Esophagus squamous epithelium (tissue), 5 donors: ENCODE data around the gene HMCN2. TPM values are rescaled to one million over a fixed set of nuclear protein-coding genes. Genes with fewer than 3 reads are reported as not detected.
A peak's percentile ranks its signal among the peaks of the same experiment; 100 is the strongest.

Experiments used
- DNase-seq: peaks from one replicate; lab custom pipeline; 2025; lab: John Stamatoyannopoulos, UW
- H3K27ac ChIP-seq, 4 donors: fragments of 200-600 bp; sonication (generic); one replicate each; pipeline ENCODE4 v1.5.1; 2016 to 2019; ENCODE audit warnings: mild to moderate bottlenecking in 1 of 4
- H3K27me3 ChIP-seq, 4 donors: fragments of 200-600 bp; sonication (generic); 1 replicate in 3 of 4; 2 replicates in 1 of 4; pipeline versions ENCODE4 v1.5.1 to v1.6.0; 2017 to 2021; ENCODE audit warnings: antibody characterized with exemption in 1 of 4
- H3K36me3 ChIP-seq, 3 donors: fragments of 200-600 bp; sonication (generic); one replicate each; pipeline ENCODE4 v1.5.1; 2016 to 2019
- H3K4me1 ChIP-seq, 3 donors: fragments of 200-600 bp; sonication (generic); one replicate each; pipeline ENCODE4 v1.5.1; 2017 to 2019
- H3K4me3 ChIP-seq, 4 donors: fragments of 200-600 bp; sonication (generic); 1 replicate in 3 of 4; 2 replicates in 1 of 4; pipeline ENCODE4 v1.5.1; 2016 to 2019; ENCODE audit warnings: mild to moderate bottlenecking in 2 of 4, moderate library complexity in 1 of 4
- H3K9me3 ChIP-seq, 3 donors: fragments of 200-600 bp; sonication (generic); one replicate each; pipeline ENCODE4 v1.5.1; 2016 to 2019
- CTCF ChIP-seq, 6 experiments: fragments of 450-650 bp in 4 of 6; fragments of 200-600 bp in 2 of 6; sonication (generic) in 2 of 6; IDR thresholded peaks; one replicate each; pipeline ENCODE4 v1.5.1; 2016 to 2019; ENCODE audit warnings: antibody characterized with exemption in 6 of 6, mild to moderate bottlenecking in 4 of 6, moderate library complexity in 4 of 6
- POLR2A ChIP-seq, 4 donors: fragments of 450-650 bp; IDR thresholded peaks; one replicate each; pipeline ENCODE4 v1.6.1; 2017; ENCODE audit warnings: antibody characterized with exemption in 4 of 4, mild to moderate bottlenecking in 4 of 4, moderate library complexity in 3 of 4
- WGBS, 2 donors: methylation state at CpG; one replicate each; pipeline ENCODE4 v1.1.5; 2018; 5-methylcytosine and 5-hydroxymethylcytosine counted together
- intact Hi-C: fragments of 100-400 bp; cut with DNase I; formaldehyde crosslinking; loops from one replicate; pipeline ENCODE4 v1.15.0; 2022
- total RNA-seq, 4 donors: library from RNA; depleted of rRNA; stranded (reverse); fragments of >200 nt; gene quantifications; one replicate each; pipeline ENCODE4 v1.1.0, GENCODE V29; 2016
- donor health status: DM: yes; HTN: yes; CAD: no.

The HMCN2 gene
- total RNA-seq, 4 donors from 2014 or later: 0.53 to 4.8 (median 0.78) TPM

- H3K36me3 ChIP-seq: no peaks in the 10 kb centered on the region
- peaks cover 0 to 19% (median 6%) of the 10 kb centered on the region in 3 donors for H3K4me1 ChIP-seq
- H3K4me3 ChIP-seq: no peak overlapping the region
- intact Hi-C loops: no loop called here
- H3K27ac ChIP-seq: no peak overlapping the region
- TF ChIP-seq POLR2A (IDR thresholded peaks at IDR 0.05) (no peak), CTCF (IDR thresholded peaks at IDR 0.05) (no peak)
- WGBS, 2 donors: 87 to 89% methylated on average over 4 of the region's 4 CpGs
- no peak for DNase-seq
- no peaks in the 10 kb centered on the region for H3K9me3 ChIP-seq
- peaks cover 0 to 56% (median 0%) of the 10 kb centered on the region in 4 donors for H3K27me3 ChIP-seq
These were observed 6.5 kb upstream of the HMCN2 start for GRCh38 chr9:130259044-130259443.

GRCh38 chr9:130260816-130261765 lies 4.5 kb upstream of the HMCN2 start:
- TF ChIP-seq POLR2A (IDR thresholded peaks at IDR 0.05) (no peak), CTCF (IDR thresholded peaks at IDR 0.05) (no peak)
- Histone ChIP-seq H3K36me3 (no peaks in the 10 kb centered on the region), H3K4me1 (peaks cover 7 to 40% (median 11%) of the 10 kb centered on the region in 3 donors), H3K27me3 (peaks cover 0 to 76% (median 5%) of the 10 kb centered on the region in 4 donors), H3K27ac (peak overlapping the region; percentile 34 to 76 (median 72)), H3K9me3 (no peaks in the 10 kb centered on the region), H3K4me3 (no peak overlapping the region)
- WGBS, 2 donors: 46 to 56% methylated on average over 12 to 14 of the region's 16 CpGs
- intact Hi-C loops: loop anchor here (10.0 kb wide), 1 partner anchor 74 kb away; no protein-coding TSS in a partner anchor
- no peak for DNase-seq

GRCh38 chr9:130262061-130262745 lies 3.4 kb upstream of the HMCN2 start:
- intact Hi-C loops: loop anchor here (10.0 kb wide), 1 partner anchor 73 kb away; no protein-coding TSS in a partner anchor
- Histone ChIP-seq H3K4me1 (peaks cover 7 to 46% (median 11%) of the 10 kb centered on the region in 3 donors), H3K27me3 (peaks cover 0 to 87% (median 5%) of the 10 kb centered on the region in 4 donors), H3K9me3 (no peaks in the 10 kb centered on the region), H3K27ac (peak overlapping the region in 3 of 4 donors; percentile 76 to 84 (median 79)), H3K4me3 (no peak overlapping the region), H3K36me3 (no peaks in the 10 kb centered on the region)
- WGBS, 2 donors: 85 to 88% methylated on average over 16 of the region's 17 CpGs
- TF ChIP-seq POLR2A (IDR thresholded peaks at IDR 0.05): no peak
- TF ChIP-seq CTCF (IDR thresholded peaks at IDR 0.05): no peak
- no peak for DNase-seq

- H3K27me3 ChIP-seq: peaks cover 0 to 88% (median 5%) of the 10 kb centered on the region in 4 donors
- no peak for DNase-seq
- peaks cover 7 to 46% (median 11%) of the 10 kb centered on the region in 3 donors for H3K4me1 ChIP-seq
- TF ChIP-seq CTCF (IDR thresholded peaks at IDR 0.05) (no peak), POLR2A (IDR thresholded peaks at IDR 0.05) (no peak)
- no peaks in the 10 kb centered on the region for H3K36me3 ChIP-seq
- intact Hi-C loops: loop anchor here (10.0 kb wide), 1 partner anchor 72 kb away; no protein-coding TSS in a partner anchor
- H3K9me3 ChIP-seq: no peaks in the 10 kb centered on the region
- H3K27ac ChIP-seq: peak overlapping the region in 3 of 4 donors; percentile 76 to 84 (median 79)
- H3K4me3 ChIP-seq: no peak overlapping the region
- 60 to 89% methylated on average over 4 to 7 of the region's 7 CpGs for WGBS, 2 donors
These were observed 2.8 kb upstream of the HMCN2 start for GRCh38 chr9:130262771-130263170.
